Hepatic stellate cell (primary cell): ENCODE results near the gene IFNA2.
A peak's percentile ranks its signal among the peaks of the same experiment; 100 is the strongest.
"Not testable (repeated sequence)": the region's sequence is repeated elsewhere in the genome, so short reads cannot be mapped to it uniquely, and the experiment has no call there.

Experiments used
- DNase-seq: peaks from one replicate; pipeline ENCODE4 v3.0.0; 2011; ENCODE audit warnings: low spot score

The IFNA2 gene

GRCh38 chr9:21381448-21382339, 3.5 kb downstream of the IFNA2 start:
- no peak for DNase-seq

- not testable (repeated sequence) for DNase-seq
Measured at GRCh38 chr9:21371467-21371866, 13.7 kb downstream of the IFNA2 start.

- DNase-seq = no peak
Measured at GRCh38 chr9:21367957-21368356, 17.2 kb downstream of the IFNA2 start, which contains the start of gene IFNA13. Gene IFNA13, minus strand, starts transcription at chr9:21368057. Its CDS starts 47 bp downstream, at chr9:21368010.

GRCh38 chr9:21367169-21367568, 18.0 kb downstream of the IFNA2 start:
- DNase-seq = not testable (repeated sequence)

GRCh38 chr9:21362287-21362686, 22.9 kb downstream of the IFNA2 start:
- no peak for DNase-seq

GRCh38 chr9:21357479-21358460, 27.4 kb downstream of the IFNA2 start:
- no peak for DNase-seq

- no peak for DNase-seq
Measured at GRCh38 chr9:21350787-21351186, 34.4 kb downstream of the IFNA2 start, which contains the start of gene IFNA6. Gene IFNA6, minus strand, starts transcription at chr9:21350887. Its CDS starts 0 bp downstream, at chr9:21350887.

- DNase-seq = no peak
Measured at GRCh38 chr9:21348430-21348970, 36.7 kb downstream of the IFNA2 start.

GRCh38 chr9:21340735-21341134, 44.5 kb downstream of the IFNA2 start:
- no peak for DNase-seq

- DNase-seq = no peak
Measured at GRCh38 chr9:21336457-21336856, 48.7 kb downstream of the IFNA2 start.

- peak; percentile 94 for DNase-seq
Measured at GRCh38 chr9:21334701-21335632, 50.2 kb downstream of the IFNA2 start, which contains the start of gene KLHL9. Gene KLHL9, minus strand, starts transcription at chr9:21335404. Its CDS starts 545 bp downstream, at chr9:21334859.
